ENCODE data around the gene ADH1C.

ADH1C gene

DNA sequence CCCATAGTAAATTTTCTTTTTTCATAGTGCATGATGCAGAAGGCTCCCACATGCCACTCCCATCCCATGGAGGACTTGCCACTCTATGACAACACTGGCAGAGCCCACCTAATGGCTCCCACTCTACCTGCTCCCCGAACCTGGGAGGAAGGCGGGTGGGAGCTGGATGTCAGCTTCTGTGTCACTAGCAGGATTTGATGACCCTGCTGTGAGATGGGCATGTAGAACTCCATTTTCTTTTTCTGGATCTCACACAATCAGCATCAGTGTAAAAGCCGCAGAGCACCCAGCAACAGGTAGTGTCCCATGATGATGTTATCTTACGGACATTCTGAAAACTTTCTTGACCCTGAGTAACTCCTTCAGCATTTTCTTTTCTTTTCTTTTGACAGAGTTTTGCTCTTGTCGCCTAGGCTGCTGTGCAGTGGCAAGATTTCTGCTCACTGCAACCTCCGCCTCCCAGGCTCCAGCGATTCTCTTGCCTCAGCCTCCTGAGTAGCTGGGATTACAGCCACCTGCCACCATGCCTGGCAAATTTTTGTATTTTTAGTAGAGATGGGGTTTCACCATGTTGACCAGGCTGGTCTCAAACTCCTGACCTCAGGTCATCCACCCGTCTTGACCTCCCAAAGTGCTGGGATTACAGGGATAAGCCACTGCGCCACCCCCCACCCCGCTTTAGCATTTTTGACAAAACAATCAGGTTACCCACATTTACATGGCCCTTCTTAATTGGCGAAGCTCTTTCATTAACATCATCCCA lies 46.7 kb downstream of the ADH1C start:
- TF ChIP-seq, protein P1, sequence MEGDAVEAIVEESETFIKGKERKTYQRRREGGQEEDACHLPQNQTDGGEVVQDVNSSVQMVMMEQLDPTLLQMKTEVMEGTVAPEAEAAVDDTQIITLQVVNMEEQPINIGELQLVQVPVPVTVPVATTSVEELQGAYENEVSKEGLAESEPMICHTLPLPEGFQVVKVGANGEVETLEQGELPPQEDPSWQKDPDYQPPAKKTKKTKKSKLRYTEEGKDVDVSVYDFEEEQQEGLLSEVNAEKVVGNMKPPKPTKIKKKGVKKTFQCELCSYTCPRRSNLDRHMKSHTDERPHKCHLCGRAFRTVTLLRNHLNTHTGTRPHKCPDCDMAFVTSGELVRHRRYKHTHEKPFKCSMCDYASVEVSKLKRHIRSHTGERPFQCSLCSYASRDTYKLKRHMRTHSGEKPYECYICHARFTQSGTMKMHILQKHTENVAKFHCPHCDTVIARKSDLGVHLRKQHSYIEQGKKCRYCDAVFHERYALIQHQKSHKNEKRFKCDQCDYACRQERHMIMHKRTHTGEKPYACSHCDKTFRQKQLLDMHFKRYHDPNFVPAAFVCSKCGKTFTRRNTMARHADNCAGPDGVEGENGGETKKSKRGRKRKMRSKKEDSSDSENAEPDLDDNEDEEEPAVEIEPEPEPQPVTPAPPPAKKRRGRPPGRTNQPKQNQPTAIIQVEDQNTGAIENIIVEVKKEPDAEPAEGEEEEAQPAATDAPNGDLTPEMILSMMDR (IDR thresholded peaks at IDR 0.05; ENCODE audit: borderline replicate concordance, control extremely low read depth, extremely low read depth, insufficient read depth, missing control alignments): no peak
- in situ Hi-C loops (cut with MboI; ENCODE audit: low sequenced_read_pairs, unreplicated experiment): no loop called here
- DNase-seq (ENCODE audit: low spot score): no peak

DNA sequence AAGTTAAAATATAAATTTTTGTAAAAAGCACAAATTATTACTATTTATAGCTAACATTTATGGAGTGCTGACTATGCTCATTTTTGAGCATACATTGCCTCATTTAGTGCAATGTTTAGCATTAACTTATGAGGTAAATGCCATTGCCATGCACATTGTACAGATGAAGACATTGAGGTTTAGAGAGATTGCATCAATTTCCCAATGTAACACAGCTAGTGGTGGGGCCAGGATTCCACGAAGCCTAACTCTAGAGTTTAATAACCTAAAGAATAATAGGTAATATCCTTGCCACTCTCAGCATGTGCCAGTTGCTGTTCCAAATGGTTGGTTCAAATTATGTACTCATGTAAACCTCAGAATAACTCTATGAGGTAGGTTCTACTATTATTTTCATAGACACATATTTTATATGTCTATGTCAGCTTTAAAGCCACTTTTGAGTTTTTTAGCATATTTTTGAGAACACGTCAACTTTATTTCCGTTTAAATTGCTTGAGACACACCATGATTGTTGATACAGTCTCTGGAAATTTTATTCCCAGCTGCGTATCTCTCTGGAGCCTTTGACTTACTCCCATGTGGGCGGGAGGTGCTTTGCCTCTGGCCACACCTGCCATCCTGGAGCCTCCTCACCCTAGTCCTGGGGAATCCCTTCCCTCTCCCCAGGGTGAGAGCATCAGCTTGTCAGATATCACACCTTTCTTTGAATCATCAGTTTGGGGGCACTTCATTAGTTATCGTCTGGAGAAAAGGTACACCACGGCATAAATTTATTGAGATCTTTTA lies 51.0 kb downstream of the ADH1C start:
- in situ Hi-C loops (cut with MboI; ENCODE audit: low sequenced_read_pairs, unreplicated experiment): no loop called here
- TF ChIP-seq, protein P1 (IDR thresholded peaks at IDR 0.05; ENCODE audit: borderline replicate concordance, control extremely low read depth, extremely low read depth, insufficient read depth, missing control alignments): no peak
- DNase-seq (ENCODE audit: low spot score): no peak

DNA sequence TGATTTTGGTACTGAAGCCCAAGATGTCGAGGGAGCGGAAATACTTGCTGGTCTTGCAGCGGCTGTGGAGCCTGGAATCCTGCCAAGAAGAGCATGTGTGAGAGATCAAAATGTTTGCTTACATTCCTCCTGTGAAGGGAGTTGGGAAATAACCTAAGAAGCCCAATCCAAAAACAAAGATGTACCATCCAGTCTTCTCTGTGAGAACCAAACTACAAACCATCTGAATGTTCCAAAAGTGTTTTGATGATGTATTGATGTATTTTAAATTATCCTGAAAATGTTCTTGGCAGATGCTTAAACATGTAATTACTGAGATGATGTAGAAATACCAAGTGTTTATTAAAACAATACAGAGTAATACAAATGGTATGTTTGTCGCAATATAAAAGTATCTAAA lies 51.6 kb downstream of the ADH1C start:
- in situ Hi-C loops (cut with MboI; ENCODE audit: low sequenced_read_pairs, unreplicated experiment): no loop called here
- DNase-seq (ENCODE audit: low spot score): no peak
- TF ChIP-seq, protein P1 (IDR thresholded peaks at IDR 0.05; ENCODE audit: borderline replicate concordance, control extremely low read depth, extremely low read depth, insufficient read depth, missing control alignments): no peak

DNA sequence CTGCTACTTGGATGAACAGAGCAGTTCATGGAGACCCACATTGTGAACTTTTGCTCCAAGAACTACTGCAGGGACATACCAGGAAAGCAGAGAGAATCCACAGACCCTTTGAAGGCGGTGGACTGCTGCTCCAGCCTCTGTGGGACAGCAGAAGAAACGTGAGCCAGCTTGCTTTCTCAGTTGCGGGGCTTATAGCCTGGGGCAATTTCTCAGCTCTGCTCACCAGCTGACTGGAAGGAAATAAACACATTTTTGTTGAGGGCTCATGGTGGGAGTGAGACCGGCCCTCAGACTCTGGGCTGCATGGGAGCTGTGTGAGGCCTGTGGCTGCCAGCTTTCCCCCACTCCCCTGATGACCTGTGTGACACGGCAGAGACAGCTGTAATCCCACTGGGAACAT lies 59.2 kb downstream of the ADH1C start:
- in situ Hi-C loops (cut with MboI; ENCODE audit: low sequenced_read_pairs, unreplicated experiment): no loop called here
- TF ChIP-seq, protein P1 (IDR thresholded peaks at IDR 0.05; ENCODE audit: borderline replicate concordance, control extremely low read depth, extremely low read depth, insufficient read depth, missing control alignments): no peak
- DNase-seq (ENCODE audit: low spot score): no peak

DNA sequence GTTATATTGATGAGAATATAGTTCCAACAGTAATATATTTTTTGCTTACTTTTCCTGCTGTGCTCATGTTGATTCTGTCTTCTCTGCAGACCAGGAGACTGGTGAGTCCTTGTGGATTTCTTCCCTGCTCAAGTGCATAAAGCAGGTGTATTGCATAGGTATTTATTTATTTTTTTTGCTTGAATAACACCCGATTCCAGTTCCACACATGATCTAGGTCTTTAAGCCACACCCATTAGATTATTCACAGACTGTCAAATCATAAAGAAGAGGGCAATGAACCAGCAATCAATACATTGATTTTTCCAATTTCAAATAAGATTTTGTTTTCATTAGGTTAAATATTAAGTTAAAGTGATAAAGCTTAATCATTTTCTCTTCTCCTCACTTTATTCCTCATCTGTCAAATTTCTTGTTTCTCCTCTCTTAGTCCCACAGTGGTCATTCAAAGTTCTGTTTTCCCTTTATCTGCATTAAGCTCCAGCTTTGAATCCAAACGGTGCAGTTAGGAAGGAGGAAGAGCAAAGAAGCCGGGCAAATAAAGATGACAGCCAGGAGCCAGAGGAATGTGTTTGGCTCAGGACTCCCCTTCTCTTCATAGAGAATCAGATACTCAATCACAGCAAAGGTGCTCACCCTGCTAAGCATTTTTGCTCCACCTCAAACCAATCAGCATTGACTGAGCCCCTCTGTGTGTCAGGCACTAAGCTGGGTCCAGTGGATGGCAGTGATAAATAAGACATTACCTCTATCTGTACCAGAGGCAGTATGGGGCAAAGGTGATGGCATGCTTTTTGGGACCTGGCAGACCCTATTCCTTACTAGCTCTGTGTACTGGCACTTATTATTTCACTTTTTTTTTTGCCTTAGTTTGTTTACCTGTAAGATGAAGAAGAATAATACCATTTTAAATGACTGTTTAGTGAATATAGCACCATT lies 61.4 kb downstream of the ADH1C start, which contains the start of gene ADH1A:
TSS of gene ADH1A (minus strand) at position 138 of the 939 bp plus-strand sequence. CDS start at position 67, 71 bp downstream.
- in situ Hi-C loops (cut with MboI; ENCODE audit: low sequenced_read_pairs, unreplicated experiment): no loop called here
- no peak for DNase-seq (ENCODE audit: low spot score)
- TF ChIP-seq, protein P1 (IDR thresholded peaks at IDR 0.05; ENCODE audit: borderline replicate concordance, control extremely low read depth, extremely low read depth, insufficient read depth, missing control alignments): no peak
